Esophagus (tissue), 2 donors: ENCODE measurements around the gene ENSA. TPM values are rescaled to one million over a fixed set of nuclear protein-coding genes. Genes with fewer than 3 reads are reported as not detected.
"Not testable (repeated sequence)": the region's sequence is repeated elsewhere in the genome, so short reads cannot be mapped to it uniquely, and the experiment has no call there.

Source experiments
- H3K27ac ChIP-seq, 2 donors: one replicate each; pipeline ENCODE4 v1.5.1; 2013; ENCODE audit warnings: low read depth in 2 of 2, mild to moderate bottlenecking in 2 of 2, inconsistent platforms in 1 of 2, low read length in 1 of 2, moderate library complexity in 1 of 2
- H3K27me3 ChIP-seq, 2 donors: one replicate each; pipeline ENCODE4 v1.6.1; 2013; ENCODE audit warnings: low read length in 2 of 2, control low read depth in 1 of 2, mild to moderate bottlenecking in 1 of 2; ENCODE audit not compliant: insufficient read depth in 2 of 2, control insufficient read depth in 1 of 2
- H3K36me3 ChIP-seq, 2 donors: one replicate each; pipeline ENCODE4 v1.6.1; 2013; ENCODE audit warnings: low read length in 1 of 2; ENCODE audit not compliant: control insufficient read depth in 2 of 2, insufficient read depth in 2 of 2
- H3K4me1 ChIP-seq, 2 donors: one replicate each; pipeline ENCODE4 v1.6.1; 2013; ENCODE audit warnings: low read length in 1 of 2; ENCODE audit not compliant: control insufficient read depth in 2 of 2, insufficient read depth in 2 of 2
- H3K4me3 ChIP-seq, 2 donors: one replicate each; pipeline ENCODE4 v1.5.1; 2013; ENCODE audit warnings: low read length in 2 of 2, mild to moderate bottlenecking in 2 of 2, low read depth in 1 of 2, moderate library complexity in 1 of 2
- H3K9me3 ChIP-seq, 2 donors: one replicate each; pipeline ENCODE4 v1.6.1; 2013; ENCODE audit warnings: mild to moderate bottlenecking in 2 of 2, low read depth in 1 of 2, low read length in 1 of 2, moderate library complexity in 1 of 2; ENCODE audit not compliant: control insufficient read depth in 2 of 2, insufficient read depth in 1 of 2
- WGBS, 2 donors: extraction: QIAGEN DNeasy Blood & Tissue Kit; methylation state at CpG; one replicate each; pipeline ENCODE4 v1.1.7; 2013; 5-methylcytosine and 5-hydroxymethylcytosine counted together
- polyA plus RNA-seq, 2 donors: library from polyadenylated mRNA; stranded (reverse); fragments of 200-250 nt; gene quantifications; one replicate each; pipeline ENCODE4 v1.2.3, GENCODE V29; 2013
- donor health status: healthy with polysubstance abuse.
- donor health status: Bipolar disorder and iron deficiency.

Gene ENSA
- polyA plus RNA-seq, 2 donors, result 290 to 298 TPM

DNA sequence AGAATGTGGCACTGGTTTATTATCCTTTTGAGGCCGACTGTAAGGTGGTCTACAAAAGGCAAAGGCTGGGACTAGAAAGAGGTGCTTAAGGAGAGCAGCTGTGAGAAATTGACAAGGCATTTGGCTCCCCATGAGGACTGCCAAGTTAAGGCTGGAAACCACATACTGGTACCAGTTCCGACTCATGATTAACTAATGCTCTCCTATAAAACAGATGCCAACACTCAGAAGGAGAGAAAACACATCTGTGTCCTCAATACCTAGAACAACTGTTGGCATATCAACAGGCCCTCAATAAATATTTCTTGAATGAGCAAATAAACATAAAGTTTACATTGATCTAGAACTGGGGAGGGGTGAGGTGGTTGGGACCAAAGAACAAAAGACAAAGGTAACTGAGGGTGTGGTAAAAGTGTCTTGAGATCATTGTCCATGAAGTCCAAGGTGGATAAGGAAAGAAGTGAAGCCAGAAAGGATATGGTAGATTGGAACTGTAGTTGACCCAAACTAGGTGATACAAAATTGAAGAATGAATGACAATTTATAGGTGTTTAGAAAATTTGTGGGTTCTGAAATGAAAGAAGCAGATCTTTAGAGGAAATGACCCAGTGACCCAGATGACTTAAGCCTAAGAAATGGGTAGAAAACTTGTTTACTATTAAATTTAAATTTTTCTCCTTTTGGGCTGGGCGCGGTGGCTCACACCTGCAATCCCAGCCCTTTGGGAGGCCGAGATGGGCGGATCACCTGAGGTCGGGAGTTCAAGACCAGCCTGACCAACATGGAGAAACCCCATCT is 33.1 kb downstream of the ENSA start:
- H3K27ac ChIP-seq, result no peak overlapping the region
- H3K27me3 ChIP-seq, result no peaks in the 10 kb centered on the region
- H3K36me3 ChIP-seq, result no peaks in the 10 kb centered on the region
- WGBS, 2 donors, result 91 to 92% methylated on average over 7 of the region's 7 CpGs
- H3K4me3 ChIP-seq, result no peak overlapping the region
- H3K4me1 ChIP-seq, result no peaks in the 10 kb centered on the region
- H3K9me3 ChIP-seq, result no peaks in the 10 kb centered on the region

DNA sequence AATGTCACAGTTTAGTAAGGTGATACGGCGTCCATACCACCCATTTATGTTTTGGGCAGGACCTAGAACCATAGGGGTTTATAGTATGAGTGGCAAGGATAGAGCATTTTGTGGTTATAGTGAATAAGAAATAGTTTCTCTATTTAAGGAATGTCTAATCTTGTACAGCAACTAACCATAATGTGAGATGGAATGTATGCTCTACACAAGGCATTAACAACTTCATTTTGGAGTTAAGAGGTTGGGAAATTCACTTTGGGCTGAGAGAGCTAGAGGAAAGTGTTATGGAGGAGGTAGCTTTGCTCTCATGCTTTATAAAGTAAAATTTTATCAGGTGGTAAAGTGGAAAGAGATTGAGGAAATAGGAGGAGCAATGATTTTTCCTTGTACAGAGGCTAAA is 47.0 kb downstream of the ENSA start:
- peaks cover 0 to 3% of the 10 kb centered on the region in 2 donors for H3K4me1 ChIP-seq
- no peaks in the 10 kb centered on the region for H3K9me3 ChIP-seq
- H3K36me3 ChIP-seq, result peaks cover 0 to 4% of the 10 kb centered on the region in 2 donors
- no peaks in the 10 kb centered on the region for H3K27me3 ChIP-seq
- H3K27ac ChIP-seq, result no peak overlapping the region
- no peak overlapping the region for H3K4me3 ChIP-seq
- 90 to 96% methylated on average over 2 of the region's 2 CpGs for WGBS, 2 donors

DNA sequence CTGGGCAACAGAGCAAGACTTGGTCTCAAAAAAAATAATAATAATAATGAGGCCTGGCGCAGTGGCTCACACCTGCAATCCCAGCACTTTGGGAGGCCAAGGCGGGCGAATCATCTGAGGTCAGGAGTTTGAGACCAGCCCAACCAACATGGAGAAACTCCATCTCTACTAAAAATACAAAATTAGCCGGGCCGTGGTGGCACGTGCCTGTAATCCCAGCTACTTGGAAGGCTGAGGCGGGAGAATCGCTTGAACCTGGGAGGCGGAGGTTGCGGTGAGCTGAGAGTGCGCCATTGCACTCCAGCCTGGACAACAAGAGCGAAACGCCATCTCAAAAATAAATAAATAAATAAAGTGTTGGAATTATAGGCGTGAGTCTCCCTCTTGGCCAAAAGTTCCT is 47.5 kb downstream of the ENSA start:
- not testable (repeated sequence) for H3K4me3 ChIP-seq, H3K27me3 ChIP-seq, H3K4me1 ChIP-seq, H3K27ac ChIP-seq, H3K9me3 ChIP-seq, H3K36me3 ChIP-seq
- WGBS, 2 donors, result 97 to 98% methylated on average over 14 of the region's 14 CpGs

DNA sequence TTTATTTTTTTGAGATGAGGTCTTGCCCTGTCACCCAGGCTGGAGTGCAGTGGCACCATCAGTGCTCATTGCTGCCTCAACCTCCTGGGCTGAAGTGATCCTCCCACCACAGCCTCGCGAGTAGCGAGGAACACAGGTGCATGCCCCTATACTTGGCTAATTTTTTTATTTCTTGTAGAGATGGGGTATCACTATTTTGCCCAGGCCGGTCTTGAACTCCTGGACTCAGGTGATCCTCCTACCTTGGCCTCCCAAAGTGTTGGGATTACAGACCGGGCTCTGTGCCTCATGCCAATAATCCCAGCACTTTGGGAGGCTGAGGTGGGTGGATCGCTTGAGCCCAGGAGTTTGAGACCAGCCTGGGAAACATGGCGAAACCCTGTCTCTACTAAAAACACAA is 48.0 kb downstream of the ENSA start:
- not testable (repeated sequence) for H3K4me3 ChIP-seq, H3K9me3 ChIP-seq, H3K27ac ChIP-seq, H3K27me3 ChIP-seq, H3K4me1 ChIP-seq, H3K36me3 ChIP-seq
- 97 to 98% methylated on average over 7 of the region's 7 CpGs for WGBS, 2 donors

DNA sequence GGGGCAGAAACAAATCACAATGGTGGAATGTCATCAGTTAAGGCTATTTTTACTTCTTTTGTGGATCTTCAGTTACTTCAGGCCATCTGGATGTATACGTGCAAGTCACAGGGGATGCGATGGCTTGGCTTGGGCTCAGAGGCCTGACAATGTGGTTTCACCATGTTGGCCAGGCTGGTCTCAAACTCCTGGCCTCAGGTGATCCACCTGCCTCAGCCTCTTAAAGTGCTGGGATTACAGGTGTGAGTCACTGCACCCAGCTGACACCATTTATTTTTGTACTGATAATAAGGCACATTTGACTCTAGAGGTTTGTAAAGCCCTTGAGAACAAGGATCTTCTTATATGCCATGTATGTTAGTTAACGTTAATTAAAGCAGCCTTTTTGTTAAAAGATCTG is 48.4 kb downstream of the ENSA start:
- not testable (repeated sequence) for H3K27me3 ChIP-seq, H3K27ac ChIP-seq, H3K4me3 ChIP-seq, H3K4me1 ChIP-seq, H3K9me3 ChIP-seq, H3K36me3 ChIP-seq
- 72 to 77% methylated on average over 3 of the region's 3 CpGs for WGBS, 2 donors

DNA sequence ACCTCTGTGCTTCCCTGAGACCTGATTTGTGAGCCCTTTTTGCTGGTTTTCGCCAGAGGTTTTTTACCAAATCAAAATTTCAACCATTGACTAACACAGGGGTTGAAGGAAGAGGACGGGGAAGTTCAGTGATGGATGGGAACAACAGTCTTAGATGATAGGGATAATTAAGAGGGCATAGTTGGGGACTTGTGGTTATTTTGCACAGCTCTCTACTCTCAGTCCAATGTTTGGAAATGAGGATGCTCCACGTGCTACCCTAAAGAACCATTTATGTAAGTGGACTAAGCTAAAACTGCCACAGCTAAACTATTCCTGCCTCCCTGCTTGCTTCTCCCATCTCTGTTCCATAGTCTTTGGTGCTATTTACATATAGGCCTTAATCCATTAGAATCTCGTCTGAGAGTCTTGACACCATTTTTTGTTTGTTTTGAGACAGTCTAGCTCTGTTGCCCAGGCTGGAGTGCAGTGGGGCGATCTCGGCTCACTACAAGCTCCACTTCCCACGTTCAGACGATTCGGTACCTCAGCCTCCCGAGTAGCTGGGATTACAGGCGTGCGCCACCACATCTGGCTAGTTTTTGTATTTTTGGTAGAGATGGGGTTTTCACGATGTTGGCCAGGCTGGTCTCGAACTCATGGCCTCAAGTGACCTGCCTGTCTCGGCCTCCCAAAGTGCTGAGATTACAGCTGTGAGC is 49.3 kb downstream of the ENSA start:
- H3K4me1 ChIP-seq, result peaks cover 0 to 3% of the 10 kb centered on the region in 2 donors
- H3K9me3 ChIP-seq, result no peaks in the 10 kb centered on the region
- H3K27me3 ChIP-seq, result no peaks in the 10 kb centered on the region
- 69% methylated on average over 15 of the region's 15 CpGs for WGBS, 2 donors
- peaks cover 2 to 10% of the 10 kb centered on the region in 2 donors for H3K36me3 ChIP-seq
- peak overlapping the region; percentile 38 to 52 for H3K4me3 ChIP-seq
- H3K27ac ChIP-seq, result peak overlapping the region; percentile 92 to 99

DNA sequence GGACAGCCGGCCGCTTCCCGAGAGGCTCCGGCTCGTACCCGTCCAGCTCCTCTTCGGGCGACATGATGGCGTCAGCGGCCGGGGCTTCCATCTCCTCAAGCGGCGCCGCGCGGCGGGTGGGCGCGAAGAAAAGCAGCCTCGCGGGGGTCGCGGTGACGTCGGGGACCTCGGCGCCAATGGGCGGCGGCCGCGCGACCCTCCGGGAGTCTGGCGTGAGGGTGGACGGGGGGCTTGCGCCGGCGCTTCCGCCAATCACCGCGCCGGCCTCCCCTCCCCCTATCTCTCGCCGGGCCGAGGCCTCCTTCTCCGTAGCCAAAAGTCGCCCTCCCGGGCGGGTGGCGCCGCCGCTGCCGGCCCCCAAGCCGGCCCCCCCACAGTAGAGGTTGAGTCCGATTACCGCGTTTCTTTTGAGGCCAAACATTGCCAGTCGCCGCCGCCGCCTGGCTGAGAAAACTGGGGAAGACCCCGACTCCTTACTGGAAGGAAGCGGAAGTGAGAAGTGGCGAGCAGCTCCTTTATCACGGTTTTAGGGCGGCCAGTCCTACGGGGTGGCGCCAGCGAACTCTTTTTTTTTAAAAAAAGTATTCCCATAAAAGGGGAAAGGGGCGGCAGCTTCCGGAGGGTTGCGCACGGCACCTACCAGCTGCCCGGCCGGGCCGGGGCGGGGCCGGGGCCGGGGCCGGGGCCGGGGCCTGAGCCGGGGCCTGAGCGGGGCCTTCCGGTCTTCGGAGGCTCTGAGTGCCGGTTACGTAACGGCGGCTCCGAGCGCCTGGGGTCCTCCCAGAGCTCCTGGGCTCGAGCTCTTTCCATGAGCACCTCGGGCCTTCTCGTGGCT is 50.1 kb downstream of the ENSA start, which contains the start of gene MCL1:
Gene MCL1, minus strand, starts transcription at position 501 of the 835 bp plus-strand sequence. Its CDS starts 80 bp downstream, at position 421.
- Histone ChIP-seq H3K4me1 (peaks cover 0 to 5% of the 10 kb centered on the region in 2 donors), H3K27me3 (no peaks in the 10 kb centered on the region), H3K9me3 (no peaks in the 10 kb centered on the region), H3K36me3 (peaks cover 2 to 14% of the 10 kb centered on the region in 2 donors), H3K27ac (peak within 1 kb of the TSS; percentile 99 to 100), H3K4me3 (peak within 1 kb of the TSS; percentile 91 to 95)
- WGBS, 2 donors, result 0 to 1% methylated on average over 61 to 94 of the region's 94 CpGs

DNA sequence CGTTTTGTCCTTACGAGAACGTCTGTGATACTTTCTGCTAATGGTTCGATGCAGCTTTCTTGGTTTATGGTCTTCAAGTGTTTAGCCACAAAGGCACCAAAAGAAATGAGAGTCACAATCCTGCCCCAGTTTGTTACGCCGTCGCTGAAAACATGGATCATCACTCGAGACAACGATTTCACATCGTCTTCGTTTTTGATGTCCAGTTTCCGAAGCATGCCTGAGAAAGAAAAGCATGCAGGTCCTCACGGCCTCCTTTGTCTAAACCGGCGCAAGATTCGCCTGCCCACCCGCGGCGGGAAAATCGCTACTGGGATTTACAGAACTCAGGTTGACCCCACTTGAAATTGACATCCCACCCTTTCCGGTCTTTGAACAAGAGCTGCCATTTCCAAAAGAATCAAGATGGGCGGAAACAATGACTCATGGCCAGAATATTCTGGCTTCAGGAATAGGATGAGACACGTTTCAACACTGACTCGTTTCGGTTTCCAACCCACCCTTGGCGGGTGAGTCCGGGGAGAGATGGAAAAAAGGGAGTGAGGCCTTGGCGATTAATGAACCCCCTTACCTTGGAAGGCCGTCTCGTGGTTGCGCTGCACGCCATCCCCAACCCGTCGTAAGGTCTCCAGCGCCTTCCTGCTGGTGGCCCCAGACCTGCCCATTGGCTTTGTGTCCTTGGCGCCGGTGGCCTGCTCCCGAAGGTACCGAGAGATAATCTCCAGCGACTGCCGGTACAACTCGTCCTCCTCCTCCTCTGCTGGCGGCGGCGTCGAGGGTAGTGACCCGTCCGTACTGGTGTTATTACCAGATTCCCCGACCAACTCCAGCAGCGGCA is 50.9 kb downstream of the ENSA start:
- 0% methylated on average over 50 of the region's 50 CpGs for WGBS, 2 donors
- H3K27me3 ChIP-seq, result no peaks in the 10 kb centered on the region
- H3K36me3 ChIP-seq, result peaks cover 2 to 14% of the 10 kb centered on the region in 2 donors
- peak overlapping the region; percentile 91 to 95 for H3K4me3 ChIP-seq
- H3K4me1 ChIP-seq, result peaks cover 0 to 5% of the 10 kb centered on the region in 2 donors
- H3K27ac ChIP-seq, result peak overlapping the region; percentile 99 to 100
- H3K9me3 ChIP-seq, result no peaks in the 10 kb centered on the region
